HG03060 (cell line): ENCODE results near the gene ADPRHL1.
"Not testable (repeated sequence)": the region's sequence is repeated elsewhere in the genome, so short reads cannot be mapped to it uniquely, and the experiment has no call there.

Experiments
- ATAC-seq: cut with Tn5 transposase; IDR thresholded peaks from one replicate; pipeline ENCODE4 v1.9.1; 2021; ENCODE audit warnings: low read depth, moderate number of reproducible peaks; ENCODE audit not compliant: unreplicated experiment

ADPRHL1 gene

DNA sequence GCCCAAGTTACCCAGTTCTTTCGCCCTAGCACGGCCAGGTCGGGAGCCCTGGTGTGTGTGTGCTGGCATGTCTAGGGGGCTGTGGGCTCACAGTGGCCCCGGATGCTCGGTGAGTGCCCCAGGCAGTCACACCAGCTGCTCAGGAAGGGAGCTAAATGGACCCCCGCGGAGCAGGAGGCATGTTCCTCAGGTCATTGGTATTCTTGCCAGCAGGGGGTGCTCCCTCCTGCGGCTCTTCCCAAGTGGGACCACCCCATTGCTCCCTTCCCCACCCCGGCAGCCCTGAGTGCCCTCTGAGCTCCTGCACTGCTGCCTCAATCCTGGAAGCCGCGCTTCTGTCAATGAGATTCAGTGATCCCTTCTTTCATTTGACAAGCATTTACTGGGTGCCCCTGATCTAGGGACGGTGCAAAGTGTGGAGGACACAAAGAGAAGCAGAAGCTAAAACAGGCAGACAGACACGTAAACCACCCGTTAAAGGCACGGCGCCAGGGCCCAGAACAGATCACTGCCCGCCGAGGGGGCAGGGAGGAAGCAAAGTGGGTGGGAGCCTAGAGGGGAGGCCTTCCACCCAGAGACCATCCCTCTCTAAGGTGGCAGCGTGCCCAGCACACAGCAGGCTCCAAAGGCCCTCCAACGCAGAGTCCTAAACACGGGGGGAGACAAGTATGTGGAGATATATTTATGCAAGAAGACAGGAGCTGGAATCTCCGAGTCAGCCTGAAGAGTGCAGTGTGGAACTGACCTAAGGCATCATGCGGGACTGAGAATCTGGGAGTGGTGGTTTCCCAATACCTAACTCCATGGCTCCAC lies 5.2 kb upstream of the ADPRHL1 start:
- ATAC-seq, result no peak

DNA sequence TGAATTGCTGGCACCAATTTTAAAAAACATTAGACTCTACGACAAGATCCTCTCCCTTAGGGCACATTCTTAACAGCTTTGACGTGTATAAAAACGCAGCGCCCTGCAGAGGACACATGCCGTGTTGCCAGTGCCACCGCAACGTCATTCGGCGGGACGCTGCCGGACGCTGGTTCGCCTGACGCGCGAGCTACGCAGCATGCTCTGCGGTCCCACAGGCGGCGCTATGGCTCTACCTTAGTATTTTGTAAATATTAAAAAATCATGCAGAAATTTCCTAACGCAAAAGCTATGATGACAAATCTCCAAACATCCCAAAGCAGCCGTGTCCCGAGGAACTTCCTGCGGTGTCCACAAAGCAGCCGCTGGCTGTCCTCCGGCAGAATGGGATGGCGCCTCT lies 4.2 kb upstream of the ADPRHL1 start:
- no peak for ATAC-seq

DNA sequence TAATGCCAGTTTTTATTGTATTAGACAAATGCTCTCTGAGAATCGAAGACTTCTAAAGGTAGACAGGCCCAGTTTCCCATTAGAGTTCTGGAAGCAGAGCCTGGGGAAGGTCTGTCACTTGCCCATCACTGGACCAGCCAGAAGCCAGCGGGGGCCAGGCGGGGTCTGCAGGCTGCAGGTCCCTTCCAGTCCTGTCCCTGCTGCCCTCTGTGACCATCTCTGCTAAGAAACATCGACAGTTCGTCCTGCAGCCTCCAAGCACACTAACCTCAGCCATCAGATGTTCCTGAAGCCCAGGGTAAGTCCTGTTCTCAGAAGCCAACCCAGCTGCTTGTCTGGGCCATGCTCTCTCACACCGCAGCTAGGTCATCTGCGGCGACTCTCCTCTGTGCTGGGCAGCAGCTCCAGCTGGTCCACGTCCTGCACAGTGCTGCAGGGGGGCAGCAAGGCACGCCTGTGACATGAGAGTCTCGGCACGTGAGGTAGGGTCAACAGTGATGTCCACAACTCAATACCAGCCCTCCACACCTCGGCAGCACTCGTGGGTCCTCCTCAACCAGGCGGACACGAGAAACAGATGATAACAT lies 2.9 kb upstream of the ADPRHL1 start:
- no peak for ATAC-seq

DNA sequence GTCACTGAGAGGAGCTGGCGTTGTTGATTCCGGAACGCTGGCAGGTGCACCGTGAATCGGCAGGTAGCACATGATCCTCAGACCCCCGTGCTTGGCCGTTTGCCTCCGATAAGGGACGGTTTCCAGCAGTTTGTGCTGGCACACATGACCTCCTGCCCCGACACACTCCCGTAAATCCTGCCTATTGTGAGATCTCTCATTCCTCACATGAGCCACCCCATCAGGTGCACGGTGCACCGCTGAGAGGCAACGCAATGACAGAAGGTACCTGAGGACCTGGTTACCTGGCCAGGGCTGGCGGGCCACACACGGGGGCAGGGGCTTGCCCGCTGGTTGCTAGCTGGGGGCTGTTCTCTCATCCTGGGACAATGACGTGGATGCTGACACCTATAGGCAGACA lies 2.1 kb upstream of the ADPRHL1 start:
- ATAC-seq, result no peak

DNA sequence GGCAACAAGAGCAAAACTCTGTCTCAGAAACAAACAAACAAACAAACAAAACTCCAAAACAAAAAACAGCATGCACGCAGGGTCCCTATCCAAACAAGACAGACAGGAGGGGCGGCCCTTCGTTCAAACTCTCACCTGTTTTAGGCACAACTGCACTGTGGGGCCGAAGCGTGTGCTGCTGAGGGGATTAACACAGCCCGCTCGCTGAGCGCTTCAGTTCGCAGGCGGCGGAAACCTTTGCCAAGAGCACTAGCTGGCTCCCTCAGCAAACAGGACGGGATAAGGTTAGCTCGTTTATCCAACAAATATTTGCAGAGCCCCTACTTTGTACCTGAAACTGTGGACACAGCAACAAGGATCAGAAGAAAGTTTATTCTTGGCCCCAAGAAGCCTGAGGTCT lies 1.6 kb upstream of the ADPRHL1 start:
- ATAC-seq, result no peak

DNA sequence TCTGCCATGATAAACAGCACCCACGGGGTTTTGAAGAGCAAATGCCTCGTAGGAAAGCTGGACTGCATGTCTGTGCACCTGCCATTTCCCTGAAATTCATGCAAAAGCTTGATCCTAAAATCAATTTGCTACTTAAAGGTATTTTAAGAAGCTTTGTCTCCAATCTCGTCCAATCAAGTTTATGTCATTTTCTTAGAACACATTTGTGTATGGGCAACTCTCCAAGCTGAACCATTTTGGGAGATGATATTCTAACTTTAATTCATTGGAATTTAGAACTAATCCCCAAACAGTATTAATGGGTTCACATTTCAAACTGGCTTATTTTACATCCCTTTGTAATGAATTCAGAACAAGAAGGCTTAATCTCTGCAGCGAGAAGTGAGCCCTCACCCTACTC lies 822 bp downstream of the ADPRHL1 start:
- ATAC-seq, result no peak

DNA sequence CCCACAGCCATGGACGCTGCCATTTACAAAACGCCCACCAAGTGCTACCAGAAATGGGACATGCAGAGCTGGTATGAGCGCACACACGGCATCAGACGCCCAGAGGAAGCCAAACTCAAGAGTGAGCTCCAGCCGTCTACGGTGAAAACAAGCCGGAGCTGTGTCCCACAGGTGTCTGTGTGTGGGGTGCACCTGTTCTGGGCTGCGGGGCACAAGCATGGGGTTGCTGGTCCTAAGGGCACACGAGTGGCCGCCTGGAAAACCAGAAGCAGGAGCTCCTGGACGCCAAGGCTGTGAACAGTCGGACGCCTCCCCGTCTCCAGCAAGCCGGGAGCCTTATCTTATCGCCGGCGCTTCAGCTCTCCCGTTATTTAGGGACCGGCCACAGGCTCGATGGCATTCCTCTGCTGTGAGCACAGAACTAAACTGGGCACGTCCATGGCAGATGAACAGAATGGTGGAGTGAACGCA lies 1.3 kb downstream of the ADPRHL1 start:
- ATAC-seq, result no peak

DNA sequence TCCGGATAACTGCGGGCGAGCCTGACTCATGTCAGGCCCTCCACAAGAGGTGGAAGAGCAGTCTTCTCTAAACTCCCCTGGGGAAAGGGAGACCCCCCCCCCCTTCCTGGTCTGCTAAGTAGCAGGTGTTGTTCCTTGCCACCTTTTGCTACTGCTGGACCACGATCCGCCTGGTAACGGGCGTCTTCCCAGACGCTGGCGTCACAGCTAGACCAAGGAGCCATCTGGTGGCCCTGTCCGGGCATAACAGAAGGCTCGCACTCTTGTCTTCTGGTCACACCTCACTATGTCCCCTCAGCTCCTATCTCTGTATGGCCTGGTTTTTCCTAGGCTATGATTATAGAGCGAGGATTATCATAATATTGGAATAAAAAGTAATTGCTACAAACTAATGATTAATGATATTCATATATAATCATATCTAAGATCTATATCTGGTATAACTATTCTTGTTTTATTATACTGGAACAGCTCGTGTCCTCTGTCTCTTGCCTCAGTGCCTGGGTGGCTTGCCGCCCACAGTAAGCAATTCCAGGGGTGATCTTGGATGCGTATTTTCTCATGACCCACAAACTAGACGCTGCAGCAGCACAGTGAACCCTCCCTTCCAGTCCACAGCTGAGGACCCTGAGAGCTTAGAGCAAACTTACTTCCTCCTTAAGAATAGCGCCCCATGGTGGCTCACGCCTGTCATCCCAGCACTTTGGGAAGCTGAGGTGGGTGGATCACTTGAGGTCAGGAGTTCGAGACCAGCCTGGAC lies 2.2 kb downstream of the ADPRHL1 start:
- ATAC-seq, result not testable (repeated sequence)

DNA sequence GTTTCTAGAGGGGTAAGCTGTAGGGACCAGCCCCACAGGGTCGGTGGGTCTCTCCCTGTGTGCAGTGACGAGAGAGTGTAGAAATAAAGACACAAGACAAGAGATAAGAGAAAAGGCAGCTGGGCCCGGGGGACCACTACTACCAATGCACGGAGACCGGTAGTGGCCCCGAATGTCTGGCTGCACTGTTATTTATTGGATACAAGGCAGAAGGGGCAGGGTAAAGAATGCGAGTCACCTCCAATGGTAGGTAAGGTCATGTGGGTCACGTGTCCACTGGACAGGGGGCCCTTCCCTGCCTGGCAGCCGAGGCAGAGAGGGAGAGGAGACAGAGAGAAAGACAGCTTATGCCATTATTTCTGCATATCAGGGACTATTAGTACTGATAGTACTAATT lies 2.9 kb downstream of the ADPRHL1 start:
- ATAC-seq, result not testable (repeated sequence)

DNA sequence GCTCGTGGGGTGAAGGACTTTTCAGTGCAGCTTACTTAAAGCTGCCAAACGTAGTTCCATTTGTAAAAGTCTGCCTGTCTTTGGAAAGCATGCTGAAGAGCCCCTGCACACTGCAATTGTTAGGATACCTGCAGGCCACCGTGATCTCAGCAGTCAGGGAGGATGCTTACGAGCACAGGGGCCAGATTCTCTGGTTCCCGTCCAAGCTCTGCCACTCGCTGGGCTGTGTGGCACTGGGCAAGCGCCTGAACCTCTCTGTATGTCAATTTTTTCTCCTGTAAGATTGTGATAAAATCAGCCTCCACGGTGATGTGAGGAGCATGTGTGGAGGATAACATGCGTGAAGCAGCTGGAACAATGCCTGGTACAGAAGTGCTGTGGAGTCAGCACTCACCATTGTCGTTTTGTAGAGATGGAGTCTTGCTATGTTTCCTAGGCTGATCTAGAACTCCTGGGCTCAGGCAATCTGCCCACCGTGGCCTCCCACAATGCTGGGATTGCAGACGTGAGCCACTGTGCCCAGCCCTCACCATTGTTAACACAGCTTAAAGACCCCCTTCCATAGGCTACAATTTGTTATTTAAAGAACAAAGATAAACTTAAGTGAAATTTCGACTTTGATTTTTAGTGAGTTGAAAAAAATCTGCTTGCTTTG lies 3.5 kb downstream of the ADPRHL1 start:
- no peak for ATAC-seq

DNA sequence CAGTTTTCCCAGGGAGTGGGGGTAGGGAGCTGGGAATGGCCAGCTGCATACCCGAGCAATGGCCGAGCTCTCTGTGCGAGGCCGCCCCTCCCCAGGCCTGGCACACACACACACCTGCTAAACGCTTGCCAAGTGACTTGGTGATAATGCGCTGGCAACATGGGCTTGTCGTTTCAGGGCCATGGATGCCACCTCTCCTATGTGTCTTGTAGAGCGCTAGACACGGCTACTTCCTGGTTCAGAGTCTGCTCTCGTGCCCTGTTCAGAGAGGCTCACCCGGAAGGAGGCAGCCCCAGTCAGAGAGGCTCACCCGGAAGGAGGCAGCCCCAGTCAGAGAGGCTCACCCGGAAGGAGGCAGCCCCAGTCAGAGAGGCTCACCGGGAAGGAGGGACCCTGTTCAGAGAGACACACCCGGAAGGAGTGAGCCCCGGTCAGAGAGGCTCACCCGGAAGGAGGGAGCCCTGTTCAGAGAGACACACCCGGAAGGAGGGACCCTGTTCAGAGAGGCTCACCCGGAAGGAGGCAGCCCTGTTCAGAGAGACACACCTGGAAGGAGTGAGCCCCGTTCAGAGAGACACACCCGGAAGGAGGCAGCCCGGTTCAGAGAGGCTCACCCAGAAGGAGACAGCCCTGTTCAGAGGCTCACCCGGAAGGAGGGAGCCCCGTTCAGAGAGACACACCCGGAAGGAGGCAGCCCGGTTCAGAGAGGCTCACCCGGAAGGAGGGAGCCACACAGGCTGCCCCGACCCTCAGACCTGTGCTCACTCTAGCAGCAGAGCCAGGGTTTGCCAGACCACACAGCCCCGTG lies 4.2 kb downstream of the ADPRHL1 start:
- ATAC-seq, result no peak

DNA sequence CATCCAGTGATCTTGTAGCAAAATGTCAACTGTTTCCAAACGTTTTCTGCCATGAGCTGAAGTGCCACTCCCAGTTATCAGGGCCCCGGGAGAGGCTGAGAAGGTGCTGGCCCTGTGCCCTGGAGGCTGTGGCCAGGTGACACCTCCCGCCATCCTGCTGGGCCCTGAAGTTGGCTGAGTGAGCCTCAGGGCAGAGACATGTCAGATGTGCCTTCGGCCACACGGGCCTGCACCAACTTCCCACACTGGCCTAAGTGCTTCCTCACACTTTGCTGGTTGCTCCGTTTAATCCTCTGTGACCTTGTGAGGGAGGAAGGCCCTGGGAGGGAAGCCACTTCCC lies 4.8 kb downstream of the ADPRHL1 start:
- no peak for ATAC-seq

DNA sequence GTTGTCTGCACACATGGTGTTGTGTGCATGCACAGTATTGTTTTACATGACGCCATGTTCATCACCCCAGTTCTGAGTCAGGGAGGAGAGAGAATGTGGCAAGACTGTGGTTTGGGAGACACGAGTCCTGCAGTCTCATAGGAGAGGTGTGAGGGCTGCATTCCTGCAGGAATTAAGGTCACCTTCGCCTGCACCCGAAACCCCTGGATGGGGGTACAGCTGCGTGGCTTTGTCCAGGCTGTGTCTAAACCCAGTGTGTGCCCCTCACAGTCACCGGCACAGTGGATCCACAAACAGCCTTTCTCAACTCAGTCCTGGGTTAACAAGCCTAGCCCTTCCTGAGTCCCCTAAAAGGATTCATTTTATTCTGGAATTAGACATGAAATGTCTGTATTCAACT lies 5.7 kb downstream of the ADPRHL1 start:
- ATAC-seq, result no peak

DNA sequence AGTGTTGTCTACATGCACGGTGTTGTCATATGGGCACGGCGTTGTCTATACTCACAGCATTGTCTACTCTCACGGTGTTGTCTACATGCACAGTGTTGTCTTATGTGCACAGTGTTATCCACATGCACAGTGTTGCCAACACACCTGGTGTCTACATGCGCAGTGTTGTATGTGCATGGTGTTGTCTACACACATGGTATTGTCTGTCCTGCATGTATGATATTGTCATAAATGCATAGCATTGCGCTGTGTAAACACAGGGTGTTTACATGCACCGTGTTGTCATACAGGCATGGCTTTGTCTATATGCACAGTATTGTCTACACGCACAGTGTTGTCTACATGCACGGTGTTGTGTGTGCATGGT lies 6.8 kb downstream of the ADPRHL1 start:
- no peak for ATAC-seq

DNA sequence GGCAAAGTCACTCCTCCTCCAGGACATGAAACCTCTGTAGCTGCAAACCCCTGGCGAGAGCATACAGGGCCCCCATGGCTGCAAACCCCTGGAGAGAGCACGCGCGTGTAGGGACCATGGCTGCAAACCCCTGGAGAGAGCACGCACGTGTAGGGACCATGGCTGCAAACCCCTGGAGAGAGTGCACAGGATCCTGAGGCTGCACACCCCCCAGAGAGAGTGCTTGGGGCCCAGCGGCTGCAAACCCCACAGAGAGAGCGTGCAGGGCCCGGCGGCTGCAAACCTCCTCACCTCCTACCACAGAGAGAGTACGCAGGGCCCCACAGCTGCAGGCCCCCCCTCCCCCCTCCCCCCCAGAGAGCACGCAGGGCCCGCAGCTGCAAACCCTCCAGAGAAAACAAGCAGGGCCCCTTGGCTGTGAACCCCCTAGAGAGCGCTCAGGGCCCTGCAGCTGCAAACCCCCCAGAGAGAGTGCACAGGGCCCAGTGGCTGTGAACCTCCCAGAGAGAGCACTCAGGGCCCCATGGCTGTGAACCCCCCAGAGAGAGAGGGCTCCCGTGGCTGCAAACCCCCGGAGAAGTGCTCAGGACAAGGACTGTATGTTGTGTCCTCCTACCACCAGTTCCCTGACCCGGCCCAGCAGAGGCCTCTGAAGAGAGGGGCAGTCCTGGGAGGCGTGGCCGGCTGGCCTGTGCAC lies 7.3 kb downstream of the ADPRHL1 start:
- no peak for ATAC-seq

DNA sequence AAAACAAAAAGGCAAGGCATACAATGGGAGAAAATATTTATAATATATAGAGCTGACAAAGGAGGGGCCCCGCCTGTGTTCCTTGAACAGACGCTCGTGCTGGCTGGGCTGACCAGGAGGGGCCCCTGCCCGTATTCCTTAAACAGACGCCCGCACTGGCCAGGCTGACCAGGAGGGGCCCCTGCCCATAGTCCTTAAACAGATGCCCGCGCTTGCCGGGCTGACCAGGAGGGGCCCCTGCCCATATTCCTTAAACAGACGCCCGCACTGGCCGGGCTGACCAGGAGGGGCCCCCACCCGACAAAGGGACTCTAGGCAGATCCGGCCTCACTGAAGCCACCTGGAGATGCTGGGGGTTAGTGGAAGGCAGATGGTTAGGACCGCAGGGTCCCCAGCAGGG lies 9.3 kb downstream of the ADPRHL1 start:
- ATAC-seq, result no peak

DNA sequence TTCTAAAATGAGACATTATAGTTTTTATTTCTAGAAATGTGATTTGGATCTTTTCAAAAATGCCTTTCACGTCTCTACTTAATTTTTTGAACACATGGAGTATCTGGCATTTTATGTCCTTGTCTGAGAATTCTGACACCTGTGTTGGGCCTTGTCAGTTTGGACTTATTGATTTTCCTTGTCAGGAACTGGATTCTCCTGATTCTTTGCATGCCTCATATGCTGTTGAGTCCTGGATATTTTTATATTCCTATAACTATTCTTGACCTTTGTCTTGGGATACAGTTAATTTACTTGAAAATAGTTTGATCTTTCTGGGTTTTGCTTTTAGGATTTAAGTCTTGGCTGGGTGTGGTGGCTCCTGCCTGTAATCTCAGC lies 10.3 kb downstream of the ADPRHL1 start:
- ATAC-seq, result no peak

DNA sequence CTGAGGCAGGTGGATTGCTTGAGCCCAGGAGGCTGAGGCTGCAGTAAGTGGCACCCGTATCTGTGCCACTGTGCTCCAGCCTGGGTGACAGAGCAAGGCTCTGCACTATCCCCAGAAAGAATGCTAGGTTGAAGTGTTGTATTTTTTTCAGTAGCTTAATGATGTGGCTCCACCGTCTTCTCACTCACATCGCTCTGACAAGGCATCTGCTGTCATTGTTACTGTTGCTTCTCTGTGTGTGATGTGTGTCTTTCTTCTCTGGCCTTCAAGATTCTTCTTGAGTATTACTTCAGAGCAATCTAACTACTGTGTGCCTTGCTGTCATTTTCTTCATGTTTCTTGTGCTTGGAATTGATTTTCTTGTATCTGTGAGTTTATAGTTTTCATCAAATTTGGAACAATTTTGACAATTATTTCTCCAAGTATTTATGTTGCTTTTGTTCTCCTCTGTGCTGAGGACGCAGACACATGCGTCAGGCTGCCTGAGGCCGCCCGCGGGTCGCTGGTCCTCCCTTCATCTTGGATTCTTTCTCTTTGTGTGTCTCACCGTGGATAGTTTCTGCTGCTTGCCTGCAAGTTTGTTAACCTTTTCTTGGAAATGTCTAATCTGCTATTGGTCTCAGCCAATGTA lies 10.8 kb downstream of the ADPRHL1 start:
- ATAC-seq, result no peak

DNA sequence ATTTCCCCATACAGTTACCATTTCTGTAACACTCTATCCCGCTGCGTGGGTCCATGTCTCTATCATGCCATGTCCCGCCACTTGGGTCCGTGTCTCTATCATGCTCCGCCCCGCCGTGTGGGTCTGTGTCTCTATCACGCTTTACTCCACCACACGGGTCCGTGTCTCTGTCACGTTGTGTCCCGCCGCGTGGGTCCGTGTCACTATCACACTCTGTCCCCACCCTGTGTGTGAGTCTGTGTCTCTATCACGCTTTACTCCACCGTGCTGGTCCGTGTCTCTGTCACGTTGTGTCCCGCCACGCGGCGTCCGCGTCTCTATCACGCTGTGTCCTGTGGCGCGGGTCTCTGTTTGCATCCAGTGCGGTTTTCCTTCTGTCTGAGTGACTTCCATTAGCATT lies 11.6 kb downstream of the ADPRHL1 start:
- ATAC-seq, result no peak
